H9 (cell line): Measurements from ENCODE around the gene ODF2. TPM values are rescaled to one million over a fixed set of nuclear protein-coding genes. Genes with fewer than 3 reads are reported as not detected.

ENCODE experiments used
- DNase-seq: peaks from one replicate; pipeline ENCODE4 v3.0.0-alpha.2; 2017
- H2AFZ ChIP-seq: one replicate; pipeline ENCODE4 v1.6.1; 2013; ENCODE audit warnings: mild to moderate bottlenecking, low read length, control low read depth, moderate library complexity
- H2AK5ac ChIP-seq: 2 replicates; pipeline ENCODE4 v1.6.1; 2013; ENCODE audit warnings: low read length, control low read depth, mixed read lengths; ENCODE audit not compliant: insufficient read length
- H2BK120ac ChIP-seq: one replicate; pipeline ENCODE4 v1.6.1; 2013; ENCODE audit warnings: low read depth, mild to moderate bottlenecking, low read length, control low read depth, inconsistent platforms; ENCODE audit not compliant: poor library complexity, severe bottlenecking
- H2BK12ac ChIP-seq: 2 replicates; pipeline ENCODE4 v1.6.1; 2013; ENCODE audit warnings: low read length, control low read depth, mixed read lengths, low read depth; ENCODE audit not compliant: insufficient read length
- H2BK15ac ChIP-seq: 2 replicates; pipeline ENCODE4 v1.6.1; 2013; ENCODE audit warnings: low read depth, low read length, control low read depth
- H2BK20ac ChIP-seq: one replicate; pipeline ENCODE4 v1.6.1; 2013; ENCODE audit warnings: low read depth, mild to moderate bottlenecking, low read length, control low read depth, inconsistent platforms; ENCODE audit not compliant: poor library complexity, severe bottlenecking
- H2BK5ac ChIP-seq: 2 replicates; pipeline ENCODE4 v1.6.1; 2013; ENCODE audit warnings: low read length, control low read depth, mixed read lengths; ENCODE audit not compliant: insufficient read length
- H3K14ac ChIP-seq: 2 replicates; pipeline ENCODE4 v1.6.1; 2013; ENCODE audit warnings: low read length, control low read depth; ENCODE audit not compliant: insufficient read depth
- H3K18ac ChIP-seq: 2 replicates; pipeline ENCODE4 v1.6.1; 2013; ENCODE audit warnings: low read depth, mild to moderate bottlenecking, mixed read lengths, low read length, control low read depth; ENCODE audit not compliant: insufficient read length
- H3K23ac ChIP-seq: 2 replicates; pipeline ENCODE4 v1.6.1; 2013; ENCODE audit warnings: low read length, control low read depth, mixed read lengths, low read depth; ENCODE audit not compliant: insufficient read length
- H3K23me2 ChIP-seq: 2 replicates; pipeline ENCODE4 v1.6.1; 2013; ENCODE audit warnings: low read depth, mild to moderate bottlenecking, mixed read lengths, low read length, control low read depth; ENCODE audit not compliant: insufficient read length, poor library complexity, severe bottlenecking
- H3K27ac ChIP-seq: 2 replicates; pipeline ENCODE4 v1.5.1; 2013; ENCODE audit warnings: low read length, control low read depth, mixed read lengths, low read depth; ENCODE audit not compliant: insufficient read length
- H3K27me3 ChIP-seq: 2 replicates; pipeline ENCODE4 v1.6.1; 2013; ENCODE audit warnings: low read length, control low read depth, inconsistent platforms; ENCODE audit not compliant: insufficient read depth
- H3K4ac ChIP-seq: 2 replicates; pipeline ENCODE4 v1.6.1; 2013; ENCODE audit warnings: low read depth, mild to moderate bottlenecking, control low read depth, inconsistent platforms, low read length, moderate library complexity
- H3K4me1 ChIP-seq: 2 replicates; pipeline ENCODE4 v1.6.1; 2013; ENCODE audit warnings: low read length, control low read depth, inconsistent platforms; ENCODE audit not compliant: insufficient read depth
- H3K4me2 ChIP-seq: 2 replicates; pipeline ENCODE4 v1.6.1; 2013; ENCODE audit warnings: low read length, control low read depth, mixed read lengths; ENCODE audit not compliant: insufficient read length, insufficient read depth
- H3K56ac ChIP-seq: 2 replicates; pipeline ENCODE4 v1.6.1; 2013; ENCODE audit warnings: low read depth, mild to moderate bottlenecking, mixed read lengths, low read length, control low read depth; ENCODE audit not compliant: insufficient read length
- H3K79me1 ChIP-seq: 2 replicates; pipeline ENCODE4 v1.6.1; 2013; ENCODE audit warnings: low read depth, mild to moderate bottlenecking, moderate library complexity, low read length, control low read depth, inconsistent platforms; ENCODE audit not compliant: insufficient read depth, poor library complexity, severe bottlenecking
- H3K79me2 ChIP-seq: 2 replicates; pipeline ENCODE4 v1.6.1; 2013; ENCODE audit warnings: low read length, control low read depth, inconsistent platforms; ENCODE audit not compliant: insufficient read depth
- H3K9ac ChIP-seq: 2 replicates; pipeline ENCODE4 v1.6.1; 2013; ENCODE audit warnings: low read length, control low read depth, mixed read lengths; ENCODE audit not compliant: insufficient read length; ENCODE audit errors: extremely low read depth
- H3K9me3 ChIP-seq: one replicate; pipeline ENCODE4 v1.6.1; 2013; ENCODE audit warnings: low read depth, low read length, inconsistent platforms; ENCODE audit not compliant: control insufficient read depth
- H3T11ph ChIP-seq: one replicate; pipeline ENCODE4 v1.6.1; 2013; ENCODE audit warnings: mild to moderate bottlenecking, low read length, control low read depth, inconsistent platforms
- H4K20me1 ChIP-seq: one replicate; pipeline ENCODE4 v1.6.1; 2013; ENCODE audit not compliant: control insufficient read depth, insufficient read length, insufficient read depth
- H4K5ac ChIP-seq: 2 replicates; pipeline ENCODE4 v1.6.1; 2013; ENCODE audit warnings: low read depth, mild to moderate bottlenecking, mixed read lengths, low read length, control low read depth; ENCODE audit not compliant: insufficient read length
- H4K8ac ChIP-seq: replicated peaks from 2 replicates; pipeline ENCODE4 v1.6.1; 2013; ENCODE audit warnings: low read length, control low read depth, mixed read lengths, low read depth; ENCODE audit not compliant: insufficient read length
- H4K91ac ChIP-seq: 2 replicates; pipeline ENCODE4 v1.6.1; 2013; ENCODE audit warnings: low read depth, mild to moderate bottlenecking, moderate library complexity, mixed read lengths, low read length, control low read depth; ENCODE audit not compliant: insufficient read length
- H3K27ac Mint-ChIP-seq, 3 experiments: 2 replicates in 2 of 3; 3 replicates in 1 of 3; pipeline ENCODE4 v1.8.0; 2020 to 2021; ENCODE audit warnings: mixed read lengths in 3 of 3, mild to moderate bottlenecking in 1 of 3, moderate library complexity in 1 of 3
- H3K27me3 Mint-ChIP-seq: 2 replicates; pipeline ENCODE4 v1.8.0; 2021; ENCODE audit warnings: low read depth, mild to moderate bottlenecking, moderate library complexity, mixed read lengths
- H3K36me3 Mint-ChIP-seq, 3 experiments: 2 replicates in 2 of 3; 3 replicates in 1 of 3; pipeline ENCODE4 v1.8.0; 2020 to 2021; ENCODE audit warnings: low read depth in 3 of 3, mixed read lengths in 3 of 3; ENCODE audit not compliant: insufficient read depth in 1 of 3
- H3K4me1 Mint-ChIP-seq, 2 experiments: 2 replicates each; pipeline ENCODE4 v1.8.0; 2020; ENCODE audit warnings: mixed read lengths in 2 of 2
- H3K4me3 Mint-ChIP-seq, 2 experiments: 2 replicates in 1 of 2; 3 replicates in 1 of 2; pipeline ENCODE4 v1.8.0; 2020 to 2021; ENCODE audit warnings: mild to moderate bottlenecking in 2 of 2, mixed read lengths in 2 of 2, moderate library complexity in 1 of 2
- H3K9me3 Mint-ChIP-seq, 2 experiments: 2 replicates in 1 of 2; 3 replicates in 1 of 2; pipeline ENCODE4 v1.8.0; 2020; ENCODE audit warnings: mild to moderate bottlenecking in 2 of 2, mixed read lengths in 2 of 2, moderate library complexity in 1 of 2
- CTCF ChIP-seq: fragments of 200-600 bp; sonication (generic); conservative IDR thresholded peaks from 3 replicates; pipeline ENCODE4 v1.8.0; 2021; ENCODE audit warnings: antibody characterized with exemption, mild to moderate bottlenecking
- WGBS: extraction: QIAGEN DNeasy Blood & Tissue Kit; methylation state at CpG from one replicate; pipeline ENCODE4 v1.1.7; 2013; ENCODE audit warnings: missing lambda C conversion rate, low lambda C conversion rate, mixed read lengths; ENCODE audit not compliant: insufficient read length; ENCODE audit errors: extremely low coverage; 5-methylcytosine and 5-hydroxymethylcytosine counted together
- total RNA-seq: library from RNA; stranded (reverse); gene quantifications from 2 replicates; pipeline ENCODE4 v1.2.1, GENCODE V29; 2021

The ODF2 gene
- total RNA-seq, 1 experiment from 2014 or later = 16.7 TPM

- peaks cover 0 to 3% of the 10 kb centered on the region in 2 experiments; a peak in 1 of 5 replicates for H3K9me3 Mint-ChIP-seq
Observed at GRCh38 chr9:128457207-128457606, 1.4 kb downstream of the ODF2 start.

More at GRCh38 chr9:128457207-128457606, 1.4 kb downstream of the ODF2 start:
- H3K4me3 Mint-ChIP-seq = peak overlapping the region; percentile 78 to 89
- Histone ChIP-seq H3K27ac (no peak overlapping the region), H2BK120ac (no peak overlapping the region), H4K5ac (no peak overlapping the region), H2BK20ac (no peak overlapping the region), H4K8ac (no peak overlapping the region), H2AK5ac (no peak overlapping the region), H3K4me1 (no peaks in the 10 kb centered on the region), H3K79me2 (no peaks in the 10 kb centered on the region), H2AFZ (no peak overlapping the region), H4K20me1 (no peaks in the 10 kb centered on the region), H2BK15ac (no peak overlapping the region), H2BK12ac (no peak overlapping the region), H3K56ac (no peak overlapping the region), H3K4me2 (peak overlapping the region; percentile 80), H3K14ac (no peak overlapping the region; the same call in 1 of the 2 replicates), H3T11ph (no peak overlapping the region), H2BK5ac (no peak overlapping the region), H3K79me1 (no peaks in the 10 kb centered on the region), H3K9ac (no peak overlapping the region), H3K4ac (no peak overlapping the region), H3K18ac (no peak overlapping the region), H3K23ac (no peak overlapping the region), H4K91ac (no peak overlapping the region), H3K27me3 (peaks cover 19% of the 10 kb centered on the region; the same call in 1 of the 2 replicates), H3K9me3 (no peaks in the 10 kb centered on the region), H3K23me2 (peaks cover 12% of the 10 kb centered on the region)
- peaks cover 8 to 11% of the 10 kb centered on the region in 2 experiments for H3K4me1 Mint-ChIP-seq
- peaks cover 15 to 31% (median 24%) of the 10 kb centered on the region in 3 experiments; a peak in 6 of 7 replicates for H3K36me3 Mint-ChIP-seq
- no peak overlapping the region for H3K27ac Mint-ChIP-seq
- no peak for TF ChIP-seq CTCF
- peaks cover 84% of the 10 kb centered on the region for H3K27me3 Mint-ChIP-seq
- WGBS = no CpG with 5 or more reads among the region's 14 CpGs
- peak; percentile 49 for DNase-seq
